Esophagus squamous epithelium (tissue), 4 donors: ENCODE measurements around the gene MORN1.

ENCODE experiments used
- CTCF ChIP-seq, 6 experiments: fragments of 450-650 bp in 4 of 6; fragments of 200-600 bp in 2 of 6; sonication (generic) in 2 of 6; IDR thresholded peaks; one replicate each; pipeline ENCODE4 v1.5.1; 2016 to 2019; ENCODE audit warnings: antibody characterized with exemption in 6 of 6, mild to moderate bottlenecking in 4 of 6, moderate library complexity in 4 of 6
- POLR2A ChIP-seq, 4 donors: fragments of 450-650 bp; IDR thresholded peaks; one replicate each; pipeline ENCODE4 v1.6.1; 2017; ENCODE audit warnings: antibody characterized with exemption in 4 of 4, mild to moderate bottlenecking in 4 of 4, moderate library complexity in 3 of 4

- TF ChIP-seq CTCF (IDR thresholded peaks at IDR 0.05) (no peak), POLR2A (IDR thresholded peaks at IDR 0.05) (no peak)
These were observed 89.6 kb downstream of the MORN1 start for GRCh38 chr1:2301607-2302291.
